HEK293T (cell line): ENCODE results near the gene ECI1.

ENCODE experiments used
- ELF4 ChIP-seq: fragments of 450-650 bp; IDR thresholded peaks from 2 replicates; pipeline ENCODE4 v1.6.1; 2017; ENCODE audit warnings: antibody characterized with exemption
- FOXK2 ChIP-seq: fragments of 450-650 bp; IDR thresholded peaks from 2 replicates; pipeline ENCODE4 v1.6.1; 2016; ENCODE audit warnings: mild to moderate bottlenecking
- FOXM1 ChIP-seq: fragments of 450-650 bp; IDR thresholded peaks from 2 replicates; pipeline ENCODE4 v1.6.1; 2017; ENCODE audit warnings: mild to moderate bottlenecking, borderline replicate concordance
- HDGF ChIP-seq: fragments of 450-650 bp; IDR thresholded peaks from 2 replicates; pipeline ENCODE4 v1.6.1; 2017; ENCODE audit warnings: antibody characterized with exemption, borderline replicate concordance
- LEF1 ChIP-seq: fragments of 450-650 bp; IDR thresholded peaks from 2 replicates; pipeline ENCODE4 v1.6.1; 2017; ENCODE audit warnings: mild to moderate bottlenecking, borderline replicate concordance
- NFRKB ChIP-seq: fragments of 450-650 bp; IDR thresholded peaks from 2 replicates; pipeline ENCODE4 v1.6.1; 2016; ENCODE audit warnings: mild to moderate bottlenecking, moderate library complexity
- SUZ12 ChIP-seq: fragments of 450-650 bp; IDR thresholded peaks from 2 replicates; pipeline ENCODE4 v1.6.1; 2016; ENCODE audit warnings: mild to moderate bottlenecking
- TF ChIP-seq, protein P1 (sequence below): fragments of 450-650 bp; IDR thresholded peaks from 2 replicates; pipeline ENCODE4 v1.6.1; 2016

GRCh38 chr16:2194852-2195321 lies 56.5 kb downstream of the ECI1 start:
- TF ChIP-seq, protein P1, sequence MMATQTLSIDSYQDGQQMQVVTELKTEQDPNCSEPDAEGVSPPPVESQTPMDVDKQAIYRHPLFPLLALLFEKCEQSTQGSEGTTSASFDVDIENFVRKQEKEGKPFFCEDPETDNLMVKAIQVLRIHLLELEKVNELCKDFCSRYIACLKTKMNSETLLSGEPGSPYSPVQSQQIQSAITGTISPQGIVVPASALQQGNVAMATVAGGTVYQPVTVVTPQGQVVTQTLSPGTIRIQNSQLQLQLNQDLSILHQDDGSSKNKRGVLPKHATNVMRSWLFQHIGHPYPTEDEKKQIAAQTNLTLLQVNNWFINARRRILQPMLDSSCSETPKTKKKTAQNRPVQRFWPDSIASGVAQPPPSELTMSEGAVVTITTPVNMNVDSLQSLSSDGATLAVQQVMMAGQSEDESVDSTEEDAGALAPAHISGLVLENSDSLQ: no peak
- TF ChIP-seq SUZ12: no peak
- TF ChIP-seq NFRKB: no peak
- no peak for TF ChIP-seq FOXK2
- no peak for TF ChIP-seq ELF4
- no peak for TF ChIP-seq FOXM1
- no peak for TF ChIP-seq HDGF
- TF ChIP-seq LEF1: no peak
